ENCODE measurements around the gene INKA2. TPM values are rescaled to one million over a fixed set of nuclear protein-coding genes. Genes with fewer than 3 reads are reported as not detected.

Gene INKA2
- total and polyA plus RNA-seq, 9 donors = 27.3 to 61.9 (median 44.4) TPM

- peaks cover 98% of the 10 kb centered on the region for H3K4me1 ChIP-seq (ENCODE audit: control insufficient read depth, insufficient read depth, low read length)
- peaks cover 28% of the 10 kb centered on the region for H3K36me3 ChIP-seq (ENCODE audit: control insufficient read depth, insufficient read depth, low read length)
- H3K4me3 ChIP-seq (ENCODE audit: low read length) = no peak overlapping the region
- WGBS (ENCODE audit: insufficient coverage) = 25% methylated on average over 3 of the region's 5 CpGs
- H3K9me3 ChIP-seq (replicated peaks; ENCODE audit: control insufficient read depth, low read depth, low read length) = no peaks in the 10 kb centered on the region
- peak; percentile 87 for DNase-seq
- no peaks in the 10 kb centered on the region for H3K27me3 ChIP-seq (ENCODE audit: control insufficient read depth, insufficient read depth, low read length)
- peak overlapping the region; percentile 74 for H3K27ac ChIP-seq (ENCODE audit: low read length)
Observed at GRCh38 chr1:111725192-111725591, 14.0 kb downstream of the INKA2 start.

DNA sequence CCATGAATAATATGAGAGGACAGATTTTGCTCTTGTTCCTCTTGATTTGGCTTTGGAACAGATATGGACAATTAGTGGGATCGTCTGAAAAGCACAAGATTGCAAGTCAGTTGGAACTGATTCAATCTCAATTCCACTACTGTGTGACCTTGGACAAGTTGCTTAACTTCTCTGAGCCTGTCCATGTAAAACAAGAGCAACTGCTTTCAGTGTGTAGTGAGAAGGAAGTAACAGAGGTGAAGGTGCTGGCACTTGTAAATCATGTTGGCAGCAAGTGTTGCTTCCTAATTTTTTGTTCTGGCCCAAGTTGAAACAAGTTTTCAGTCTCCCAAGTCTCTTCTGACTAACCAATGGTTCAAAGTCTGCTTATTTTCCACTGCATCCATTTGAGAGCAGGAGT, 15.3 kb downstream of the INKA2 start:
- Histone ChIP-seq H3K36me3 (ENCODE audit: control insufficient read depth, insufficient read depth, low read length) (peaks cover 28% of the 10 kb centered on the region), H3K4me1 (ENCODE audit: control insufficient read depth, insufficient read depth, low read length) (peaks cover 98% of the 10 kb centered on the region), H3K4me3 (ENCODE audit: low read length) (no peak overlapping the region), H3K9me3 (replicated peaks; ENCODE audit: control insufficient read depth, low read depth, low read length) (no peaks in the 10 kb centered on the region), H3K27me3 (ENCODE audit: control insufficient read depth, insufficient read depth, low read length) (no peaks in the 10 kb centered on the region), H3K27ac (ENCODE audit: low read length) (no peak overlapping the region)
- no CpG with 5 or more reads among the region's 1 CpG for WGBS (ENCODE audit: insufficient coverage)
- no peak for DNase-seq

GRCh38 chr1:111723091-111723806, 15.9 kb downstream of the INKA2 start:
- Histone ChIP-seq H3K9me3 (replicated peaks; ENCODE audit: control insufficient read depth, low read depth, low read length) (no peaks in the 10 kb centered on the region), H3K27me3 (ENCODE audit: control insufficient read depth, insufficient read depth, low read length) (no peaks in the 10 kb centered on the region), H3K4me1 (ENCODE audit: control insufficient read depth, insufficient read depth, low read length) (peaks cover 96% of the 10 kb centered on the region), H3K36me3 (ENCODE audit: control insufficient read depth, insufficient read depth, low read length) (peaks cover 28% of the 10 kb centered on the region), H3K4me3 (ENCODE audit: low read length) (no peak overlapping the region), H3K27ac (ENCODE audit: low read length) (no peak overlapping the region)
- WGBS (ENCODE audit: insufficient coverage) = 94% methylated on average over 3 of the region's 7 CpGs
- no peak for DNase-seq

- H3K4me3 ChIP-seq (ENCODE audit: low read length) = no peak overlapping the region
- DNase-seq = no peak
- H3K27me3 ChIP-seq (ENCODE audit: control insufficient read depth, insufficient read depth, low read length) = no peaks in the 10 kb centered on the region
- peaks cover 76% of the 10 kb centered on the region for H3K4me1 ChIP-seq (ENCODE audit: control insufficient read depth, insufficient read depth, low read length)
- H3K36me3 ChIP-seq (ENCODE audit: control insufficient read depth, insufficient read depth, low read length) = peaks cover 15% of the 10 kb centered on the region
- H3K27ac ChIP-seq (ENCODE audit: low read length) = peak overlapping the region; percentile 90
- H3K9me3 ChIP-seq (replicated peaks; ENCODE audit: control insufficient read depth, low read depth, low read length) = no peaks in the 10 kb centered on the region
- 82% methylated on average over 6 of the region's 10 CpGs for WGBS (ENCODE audit: insufficient coverage)
Observed at GRCh38 chr1:111720977-111721786, 18.0 kb downstream of the INKA2 start.

GRCh38 chr1:111720274-111720976, 18.8 kb downstream of the INKA2 start:
- peaks cover 11% of the 10 kb centered on the region for H3K36me3 ChIP-seq (ENCODE audit: control insufficient read depth, insufficient read depth, low read length)
- DNase-seq = peak; percentile 45
- 55% methylated on average over 6 of the region's 7 CpGs for WGBS (ENCODE audit: insufficient coverage)
- H3K27ac ChIP-seq (ENCODE audit: low read length) = peak overlapping the region; percentile 90
- H3K9me3 ChIP-seq (replicated peaks; ENCODE audit: control insufficient read depth, low read depth, low read length) = no peaks in the 10 kb centered on the region
- H3K4me3 ChIP-seq (ENCODE audit: low read length) = no peak overlapping the region
- H3K4me1 ChIP-seq (ENCODE audit: control insufficient read depth, insufficient read depth, low read length) = peaks cover 68% of the 10 kb centered on the region
- H3K27me3 ChIP-seq (ENCODE audit: control insufficient read depth, insufficient read depth, low read length) = no peaks in the 10 kb centered on the region

DNA sequence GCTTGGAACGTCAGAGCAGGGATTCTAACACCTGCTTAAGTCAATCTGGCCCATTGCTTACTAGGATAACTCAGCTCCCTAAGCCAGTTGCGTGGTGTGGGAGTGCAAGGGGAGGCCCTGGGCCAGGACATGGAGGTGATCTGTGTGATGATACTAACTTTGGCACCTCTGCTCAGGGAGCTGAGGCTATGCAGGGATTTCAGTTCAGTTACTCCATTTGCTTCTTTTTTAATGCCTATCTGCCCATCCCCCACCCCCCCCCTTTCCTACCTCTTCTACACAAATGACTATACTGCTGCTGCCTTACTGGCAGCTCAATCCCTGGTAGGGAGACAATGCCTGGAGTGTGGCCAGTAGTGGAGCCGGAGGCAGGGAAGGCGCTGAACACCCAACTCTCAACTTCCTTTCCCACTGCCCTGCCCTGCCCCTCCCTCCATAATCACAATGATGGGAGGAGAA, 19.5 kb downstream of the INKA2 start:
- Histone ChIP-seq H3K4me1 (ENCODE audit: control insufficient read depth, insufficient read depth, low read length) (peaks cover 61% of the 10 kb centered on the region), H3K27ac (ENCODE audit: low read length) (peak overlapping the region; percentile 90), H3K36me3 (ENCODE audit: control insufficient read depth, insufficient read depth, low read length) (peaks cover 11% of the 10 kb centered on the region), H3K9me3 (replicated peaks; ENCODE audit: control insufficient read depth, low read depth, low read length) (no peaks in the 10 kb centered on the region), H3K27me3 (ENCODE audit: control insufficient read depth, insufficient read depth, low read length) (no peaks in the 10 kb centered on the region), H3K4me3 (ENCODE audit: low read length) (no peak overlapping the region)
- peak; percentile 90 for DNase-seq
- 0% methylated on average over 1 of the region's 4 CpGs for WGBS (ENCODE audit: insufficient coverage)

GRCh38 chr1:111719135-111719534, 20.1 kb downstream of the INKA2 start:
- Histone ChIP-seq H3K4me3 (ENCODE audit: low read length) (no peak overlapping the region), H3K9me3 (replicated peaks; ENCODE audit: control insufficient read depth, low read depth, low read length) (no peaks in the 10 kb centered on the region), H3K27me3 (ENCODE audit: control insufficient read depth, insufficient read depth, low read length) (no peaks in the 10 kb centered on the region), H3K27ac (ENCODE audit: low read length) (peak overlapping the region; percentile 90), H3K36me3 (ENCODE audit: control insufficient read depth, insufficient read depth, low read length) (peaks cover 9% of the 10 kb centered on the region), H3K4me1 (ENCODE audit: control insufficient read depth, insufficient read depth, low read length) (peaks cover 55% of the 10 kb centered on the region)
- WGBS (ENCODE audit: insufficient coverage) = 77% methylated on average over 2 of the region's 5 CpGs
- DNase-seq = no peak

- Histone ChIP-seq H3K4me1 (ENCODE audit: control insufficient read depth, insufficient read depth, low read length) (peaks cover 40% of the 10 kb centered on the region), H3K36me3 (ENCODE audit: control insufficient read depth, insufficient read depth, low read length) (peaks cover 2% of the 10 kb centered on the region), H3K27me3 (ENCODE audit: control insufficient read depth, insufficient read depth, low read length) (no peaks in the 10 kb centered on the region), H3K9me3 (replicated peaks; ENCODE audit: control insufficient read depth, low read depth, low read length) (no peaks in the 10 kb centered on the region), H3K4me3 (ENCODE audit: low read length) (no peak overlapping the region), H3K27ac (ENCODE audit: low read length) (no peak overlapping the region)
- 97% methylated on average over 2 of the region's 2 CpGs for WGBS (ENCODE audit: insufficient coverage)
- DNase-seq = no peak
Observed at GRCh38 chr1:111717450-111717849, 21.7 kb downstream of the INKA2 start.

- no peak overlapping the region for H3K4me3 ChIP-seq (ENCODE audit: low read length)
- DNase-seq = no peak
- no peaks in the 10 kb centered on the region for H3K27me3 ChIP-seq (ENCODE audit: control insufficient read depth, insufficient read depth, low read length)
- H3K36me3 ChIP-seq (ENCODE audit: control insufficient read depth, insufficient read depth, low read length) = peaks cover 2% of the 10 kb centered on the region
- no CpG with 5 or more reads among the region's 3 CpGs for WGBS (ENCODE audit: insufficient coverage)
- peaks cover 29% of the 10 kb centered on the region for H3K4me1 ChIP-seq (ENCODE audit: control insufficient read depth, insufficient read depth, low read length)
- no peaks in the 10 kb centered on the region for H3K9me3 ChIP-seq (replicated peaks; ENCODE audit: control insufficient read depth, low read depth, low read length)
- no peak overlapping the region for H3K27ac ChIP-seq (ENCODE audit: low read length)
Observed at GRCh38 chr1:111716333-111716732, 22.9 kb downstream of the INKA2 start.

DNA sequence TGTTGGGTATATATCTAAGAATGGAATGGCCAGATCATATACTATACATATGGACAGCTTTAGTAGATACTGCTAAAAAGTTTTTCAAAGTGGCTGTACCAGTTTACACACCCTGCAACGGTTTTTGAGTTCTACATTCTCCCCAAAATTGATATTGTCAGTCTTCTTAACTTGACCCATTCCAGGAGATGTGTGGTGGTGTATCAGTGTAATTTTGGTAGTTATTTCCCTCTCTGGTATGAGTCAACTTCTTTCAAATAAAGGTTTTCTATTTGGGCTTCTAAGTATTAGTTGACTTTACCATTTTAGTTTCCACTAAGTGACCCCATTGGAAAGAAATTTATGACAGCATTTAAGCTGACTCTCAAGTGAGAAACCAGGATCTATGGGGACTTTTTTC, 29.2 kb downstream of the INKA2 start:
- H3K27me3 ChIP-seq (ENCODE audit: control insufficient read depth, insufficient read depth, low read length) = no peaks in the 10 kb centered on the region
- no peak for DNase-seq
- H3K4me1 ChIP-seq (ENCODE audit: control insufficient read depth, insufficient read depth, low read length) = no peaks in the 10 kb centered on the region
- H3K4me3 ChIP-seq (ENCODE audit: low read length) = no peak overlapping the region
- H3K36me3 ChIP-seq (ENCODE audit: control insufficient read depth, insufficient read depth, low read length) = peaks cover 17% of the 10 kb centered on the region
- WGBS (ENCODE audit: insufficient coverage) = no CpG with 5 or more reads among the region's 1 CpG
- H3K27ac ChIP-seq (ENCODE audit: low read length) = no peak overlapping the region
- no peaks in the 10 kb centered on the region for H3K9me3 ChIP-seq (replicated peaks; ENCODE audit: control insufficient read depth, low read depth, low read length)

Measured in muscle of leg (tissue), 11 donors.